K562 (cell line): ENCODE data around the gene CLIP1. TPM values are rescaled to one million over a fixed set of nuclear protein-coding genes. Genes with fewer than 3 reads are reported as not detected.

ENCODE experiments used
- ARID1B ChIP-seq: fragments of 450-650 bp; IDR thresholded peaks from 2 replicates; pipeline ENCODE4 v1.6.1; 2016; ENCODE audit warnings: antibody characterized with exemption, mild to moderate bottlenecking, inconsistent platforms
- BCL6 ChIP-seq: fragments of 250-450 bp; sonication (Bioruptor Pico); IDR thresholded peaks from 2 replicates; pipeline ENCODE4 v1.4.0; 2020
- BRD4 ChIP-seq: fragments of 200-600 bp; sonication (generic); IDR thresholded peaks from 2 replicates; pipeline ENCODE4 v1.6.1; 2017; ENCODE audit warnings: inconsistent platforms
- DDX20 ChIP-seq: fragments of 450-650 bp; IDR thresholded peaks from 2 replicates; pipeline ENCODE4 v1.6.1; 2016; ENCODE audit warnings: missing genetic modification characterization, low read depth, mild to moderate bottlenecking, missing compliant biosample characterization, moderate library complexity
- EP300 ChIP-seq: IDR thresholded peaks from 2 replicates; pipeline ENCODE4 v1.6.1; 2012; ENCODE audit warnings: low read length, improper control_type of control experiment
- HDAC1 ChIP-seq, 2 experiments: fragments of 450-650 bp; IDR thresholded peaks; 2 replicates each; pipeline ENCODE4 v1.6.1; 2016 to 2017; ENCODE audit warnings: inconsistent platforms in 1 of 2, mild to moderate bottlenecking in 1 of 2, moderate library complexity in 1 of 2
- JUND ChIP-seq, 2 experiments: IDR thresholded peaks; 2 replicates in 1 of 2; 3 replicates in 1 of 2; pipeline ENCODE4 v1.6.1; 2011; ENCODE audit warnings: borderline replicate concordance in 2 of 2, low read depth in 2 of 2, low read length in 2 of 2, improper control_type of control experiment in 1 of 2, missing biosample characterization in 1 of 2, missing genetic modification characterization in 1 of 2, missing genetic modification reagents in 1 of 2
- KDM5B ChIP-seq: fragments of 200-600 bp; sonication (generic); IDR thresholded peaks from 2 replicates; pipeline ENCODE4 v1.6.1; 2012; ENCODE audit warnings: low read depth, mild to moderate bottlenecking, moderate library complexity, low read length, control low read depth, inconsistent platforms; ENCODE audit not compliant: insufficient replicate concordance
- NBN ChIP-seq: fragments of 450-650 bp; IDR thresholded peaks from 2 replicates; pipeline ENCODE4 v1.6.1; 2016; ENCODE audit warnings: low read depth, mild to moderate bottlenecking
- NFIC ChIP-seq: fragments of 450-650 bp; IDR thresholded peaks from 2 replicates; pipeline ENCODE4 v1.6.1; 2017; ENCODE audit warnings: mild to moderate bottlenecking, inconsistent platforms
- NONO ChIP-seq, 2 experiments: fragments of 200-400 bp in 1 of 2; fragments of 450-650 bp in 1 of 2; formaldehyde crosslinking in 1 of 2; IDR thresholded peaks; 2 replicates each; pipeline ENCODE4 v1.6.1; 2017; ENCODE audit warnings: low read depth in 2 of 2, mild to moderate bottlenecking in 2 of 2, moderate library complexity in 2 of 2, low read length in 1 of 2
- OTX1 ChIP-seq: fragments of 450-650 bp; formaldehyde crosslinking; IDR thresholded peaks from 2 replicates; pipeline ENCODE4 v1.4.0; 2022; ENCODE audit warnings: mild to moderate bottlenecking
- PCBP1 ChIP-seq: fragments of 200-400 bp; formaldehyde crosslinking; IDR thresholded peaks from 2 replicates; pipeline ENCODE4 v1.6.1; 2018; ENCODE audit warnings: mild to moderate bottlenecking, low read depth, low read length; ENCODE audit not compliant: poor library complexity, severe bottlenecking
- PTTG1 ChIP-seq: fragments of 450-650 bp; IDR thresholded peaks from 2 replicates; pipeline ENCODE4 v1.6.1; 2016; ENCODE audit warnings: low read depth, mild to moderate bottlenecking, missing genetic modification characterization, missing compliant biosample characterization
- SNAPC5 ChIP-seq: fragments of 250-450 bp; sonication (Bioruptor Pico); IDR thresholded peaks from 2 replicates; pipeline ENCODE4 v1.8.0; 2021; ENCODE audit warnings: moderate library complexity, mild to moderate bottlenecking, inconsistent platforms
- SUPT5H ChIP-seq: fragments of 450-650 bp; IDR thresholded peaks from 2 replicates; pipeline ENCODE4 v1.6.1; 2016
- TFE3 ChIP-seq: fragments of 450-650 bp; formaldehyde crosslinking; IDR thresholded peaks from 2 replicates; pipeline ENCODE4 v1.4.0; 2020; ENCODE audit warnings: mild to moderate bottlenecking, mixed read lengths
- ZFP1 ChIP-seq: fragments of 450-650 bp; formaldehyde crosslinking; IDR thresholded peaks from 2 replicates; pipeline ENCODE4 v1.4.0; 2020; ENCODE audit warnings: mild to moderate bottlenecking, mixed read lengths
- ZNF124 ChIP-seq: sonication (generic); formaldehyde crosslinking; IDR thresholded peaks from 2 replicates; pipeline ENCODE4 v1.8.1; 2022; ENCODE audit warnings: missing genetic modification reagents
- ZNF707 ChIP-seq: fragments of 250-450 bp; sonication (Bioruptor Pico); conservative IDR thresholded peaks from 2 replicates; pipeline ENCODE4 v1.8.0; 2022; ENCODE audit warnings: inconsistent platforms, mild to moderate bottlenecking, moderate library complexity
- ZNF76 ChIP-seq: fragments of 250-450 bp; sonication (Bioruptor Pico); IDR thresholded peaks from 2 replicates; pipeline ENCODE4 v1.4.0; 2020; ENCODE audit warnings: mild to moderate bottlenecking, moderate library complexity, borderline replicate concordance
- polyA plus RNA-seq, 8 experiments: library from polyadenylated mRNA; depleted of rRNA in 4 of 8; stranded (reverse) in 5 of 8; unstranded in 3 of 8; fragments of >200 nt; fragmentation: Nextera tagmentation in 2 of 8; fragmentation: Illumina TruSeq in 1 of 8; extraction: Ambion mirVana in 2 of 8; extraction: Trizol in 1 of 8; gene quantifications; 2 replicates each; pipeline versions ENCODE4 v1.2.1 to v1.2.3, GENCODE V29; 2011 to 2014; ENCODE audit warnings: inconsistent platforms in 1 of 8, missing spikeins in 1 of 8
- total RNA-seq, 7 experiments: library from RNA; depleted of rRNA in 6 of 7; stranded (reverse); fragments of >200 nt in 6 of 7; fragmentation: Illumina TruSeq in 2 of 7; extraction: Trizol in 2 of 7; gene quantifications; 2 replicates each; pipeline versions ENCODE4 v1.2.1 to v1.2.3, GENCODE V29; 2011 to 2021; ENCODE audit warnings: low replicate concordance in 1 of 7
- TF ChIP-seq, protein P1 (sequence below), 2 experiments: fragments of 450-650 bp in 1 of 2; sonication (generic) in 1 of 2; formaldehyde crosslinking in 1 of 2; IDR thresholded peaks in 1 of 2; conservative IDR thresholded peaks in 1 of 2; 2 replicates each; pipeline versions ENCODE4 v1.6.1 to v1.8.1; 2016 to 2023; ENCODE audit warnings: mild to moderate bottlenecking in 2 of 2, moderate library complexity in 2 of 2, inconsistent platforms in 1 of 2, missing genetic modification reagents in 1 of 2
- TF ChIP-seq, protein P2 (sequence below): fragments of 250-450 bp; sonication (Bioruptor Pico); IDR thresholded peaks from 2 replicates; pipeline ENCODE4 v1.5.0; 2020; ENCODE audit warnings: mild to moderate bottlenecking, borderline replicate concordance

The CLIP1 gene
- total and polyA plus RNA-seq, 9 of the 15 experiments (the other 6 are each of a cell fraction or from before 2014, with no cell fraction given): 5.8 to 33.9 (median 27.6) TPM

GRCh38 chr12:122366685-122367475 lies 55.6 kb downstream of the CLIP1 start (continued):
- no peak for TF ChIP-seq SNAPC5 (CRISPR knock-in tag)
- TF ChIP-seq SUPT5H: no peak
- TF ChIP-seq BCL6: peak; percentile 53; the same call in 1 of the 2 replicates
- no peak for TF ChIP-seq KDM5B
- TF ChIP-seq ZNF124 (CRISPR knock-in tag): no peak
- TF ChIP-seq EP300: peak; percentile 70
- TF ChIP-seq HDAC1 (IDR thresholded peaks at IDR 0.05): no peak
- no peak for TF ChIP-seq NFIC
- no peak for TF ChIP-seq PCBP1
- TF ChIP-seq ZNF76 (CRISPR knock-in tag): peak; percentile 45; the same call in 1 of the 2 replicates
- TF ChIP-seq, protein P1, sequence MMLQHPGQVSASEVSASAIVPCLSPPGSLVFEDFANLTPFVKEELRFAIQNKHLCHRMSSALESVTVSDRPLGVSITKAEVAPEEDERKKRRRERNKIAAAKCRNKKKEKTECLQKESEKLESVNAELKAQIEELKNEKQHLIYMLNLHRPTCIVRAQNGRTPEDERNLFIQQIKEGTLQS (IDR thresholded peaks at IDR 0.05): peak; percentile 99
- TF ChIP-seq, protein P1 (CRISPR knock-in tag; conservative IDR thresholded peaks at IDR 0.05): peak; percentile 59; the same call in 1 of the 2 replicates
- TF ChIP-seq NBN: no peak
- no peak for TF ChIP-seq NONO (IDR thresholded peaks at IDR 0.05; ENCODE audit: low read depth in 2 of 2, low read length in 1 of 2)
- no peak for TF ChIP-seq ZNF707 (CRISPR knock-in tag)
- no peak; the same call in 1 of the 2 replicates for TF ChIP-seq TFE3 (CRISPR knock-in tag)
- peak; percentile 68; the same call in 1 of the 2 replicates for TF ChIP-seq DDX20 (tag)
- TF ChIP-seq, protein P2, sequence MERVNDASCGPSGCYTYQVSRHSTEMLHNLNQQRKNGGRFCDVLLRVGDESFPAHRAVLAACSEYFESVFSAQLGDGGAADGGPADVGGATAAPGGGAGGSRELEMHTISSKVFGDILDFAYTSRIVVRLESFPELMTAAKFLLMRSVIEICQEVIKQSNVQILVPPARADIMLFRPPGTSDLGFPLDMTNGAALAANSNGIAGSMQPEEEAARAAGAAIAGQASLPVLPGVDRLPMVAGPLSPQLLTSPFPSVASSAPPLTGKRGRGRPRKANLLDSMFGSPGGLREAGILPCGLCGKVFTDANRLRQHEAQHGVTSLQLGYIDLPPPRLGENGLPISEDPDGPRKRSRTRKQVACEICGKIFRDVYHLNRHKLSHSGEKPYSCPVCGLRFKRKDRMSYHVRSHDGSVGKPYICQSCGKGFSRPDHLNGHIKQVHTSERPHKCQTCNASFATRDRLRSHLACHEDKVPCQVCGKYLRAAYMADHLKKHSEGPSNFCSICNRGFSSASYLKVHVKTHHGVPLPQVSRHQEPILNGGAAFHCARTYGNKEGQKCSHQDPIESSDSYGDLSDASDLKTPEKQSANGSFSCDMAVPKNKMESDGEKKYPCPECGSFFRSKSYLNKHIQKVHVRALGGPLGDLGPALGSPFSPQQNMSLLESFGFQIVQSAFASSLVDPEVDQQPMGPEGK (CRISPR knock-in tag): no peak
- no peak for TF ChIP-seq ZFP1 (CRISPR knock-in tag)
- TF ChIP-seq ARID1B: peak; percentile 64
- peak; percentile 76; the same call in 1 of the 2 replicates for TF ChIP-seq PTTG1
- TF ChIP-seq JUND (IDR thresholded peaks at IDR 0.05; ENCODE audit: borderline replicate concordance, low read depth, low read length): peak; percentile 97
- TF ChIP-seq JUND (tag; IDR thresholded peaks at IDR 0.05; ENCODE audit: borderline replicate concordance, low read depth, low read length): peak; percentile 95
- no peak for TF ChIP-seq BRD4
- no peak for TF ChIP-seq OTX1 (CRISPR knock-in tag)
